ENCODE results near the gene PGAP2. TPM values are rescaled to one million over a fixed set of nuclear protein-coding genes. Genes with fewer than 3 reads are reported as not detected.

Gene PGAP2
- total and polyA plus RNA-seq, 2 of the 13 experiments (the other 11 are each of a cell fraction or from before 2014, with no cell fraction given) = 21.5 to 47.8 TPM

DNA sequence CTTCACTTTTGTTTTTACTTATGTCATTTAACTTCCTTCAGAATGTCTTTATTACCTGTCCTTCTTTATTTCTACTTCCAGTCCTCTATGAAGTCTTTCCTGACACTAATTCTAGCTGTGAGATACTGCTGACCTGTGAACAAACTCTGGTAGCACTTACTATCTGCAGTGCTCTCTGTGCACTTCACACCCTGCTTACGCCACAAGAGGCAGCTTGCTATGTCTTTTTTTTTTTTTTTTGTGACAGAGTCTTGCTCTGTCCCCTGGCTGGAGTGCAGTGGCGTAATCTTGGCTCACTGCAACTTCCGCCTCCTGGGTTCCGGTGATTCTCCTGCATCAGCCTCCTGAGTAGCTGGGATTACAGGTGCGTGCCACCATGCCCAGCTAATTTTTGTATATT lies 57.8 kb downstream of the PGAP2 start (continued):
- TF ChIP-seq, protein P1, sequence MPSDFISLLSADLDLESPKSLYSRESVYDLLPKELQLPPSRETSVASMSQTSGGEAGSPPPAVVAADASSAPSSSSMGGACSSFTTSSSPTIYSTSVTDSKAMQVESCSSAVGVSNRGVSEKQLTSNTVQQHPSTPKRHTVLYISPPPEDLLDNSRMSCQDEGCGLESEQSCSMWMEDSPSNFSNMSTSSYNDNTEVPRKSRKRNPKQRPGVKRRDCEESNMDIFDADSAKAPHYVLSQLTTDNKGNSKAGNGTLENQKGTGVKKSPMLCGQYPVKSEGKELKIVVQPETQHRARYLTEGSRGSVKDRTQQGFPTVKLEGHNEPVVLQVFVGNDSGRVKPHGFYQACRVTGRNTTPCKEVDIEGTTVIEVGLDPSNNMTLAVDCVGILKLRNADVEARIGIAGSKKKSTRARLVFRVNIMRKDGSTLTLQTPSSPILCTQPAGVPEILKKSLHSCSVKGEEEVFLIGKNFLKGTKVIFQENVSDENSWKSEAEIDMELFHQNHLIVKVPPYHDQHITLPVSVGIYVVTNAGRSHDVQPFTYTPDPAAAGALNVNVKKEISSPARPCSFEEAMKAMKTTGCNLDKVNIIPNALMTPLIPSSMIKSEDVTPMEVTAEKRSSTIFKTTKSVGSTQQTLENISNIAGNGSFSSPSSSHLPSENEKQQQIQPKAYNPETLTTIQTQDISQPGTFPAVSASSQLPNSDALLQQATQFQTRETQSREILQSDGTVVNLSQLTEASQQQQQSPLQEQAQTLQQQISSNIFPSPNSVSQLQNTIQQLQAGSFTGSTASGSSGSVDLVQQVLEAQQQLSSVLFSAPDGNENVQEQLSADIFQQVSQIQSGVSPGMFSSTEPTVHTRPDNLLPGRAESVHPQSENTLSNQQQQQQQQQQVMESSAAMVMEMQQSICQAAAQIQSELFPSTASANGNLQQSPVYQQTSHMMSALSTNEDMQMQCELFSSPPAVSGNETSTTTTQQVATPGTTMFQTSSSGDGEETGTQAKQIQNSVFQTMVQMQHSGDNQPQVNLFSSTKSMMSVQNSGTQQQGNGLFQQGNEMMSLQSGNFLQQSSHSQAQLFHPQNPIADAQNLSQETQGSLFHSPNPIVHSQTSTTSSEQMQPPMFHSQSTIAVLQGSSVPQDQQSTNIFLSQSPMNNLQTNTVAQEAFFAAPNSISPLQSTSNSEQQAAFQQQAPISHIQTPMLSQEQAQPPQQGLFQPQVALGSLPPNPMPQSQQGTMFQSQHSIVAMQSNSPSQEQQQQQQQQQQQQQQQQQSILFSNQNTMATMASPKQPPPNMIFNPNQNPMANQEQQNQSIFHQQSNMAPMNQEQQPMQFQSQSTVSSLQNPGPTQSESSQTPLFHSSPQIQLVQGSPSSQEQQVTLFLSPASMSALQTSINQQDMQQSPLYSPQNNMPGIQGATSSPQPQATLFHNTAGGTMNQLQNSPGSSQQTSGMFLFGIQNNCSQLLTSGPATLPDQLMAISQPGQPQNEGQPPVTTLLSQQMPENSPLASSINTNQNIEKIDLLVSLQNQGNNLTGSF (CRISPR knock-in tag; IDR thresholded peaks at IDR 0.05) = no peak
- TF ChIP-seq ZNF205 (CRISPR knock-in tag; IDR thresholded peaks at IDR 0.05) (no peak), SOX13 (IDR thresholded peaks at IDR 0.05) (0 out of 2 replicates have a peak, but pooled peaks have one; percentile 19), SOX13 (CRISPR knock-in tag; conservative IDR thresholded peaks at IDR 0.05 in 1 of 2, IDR thresholded peaks at IDR 0.05 in 1 of 2) (peak in 1 of 2 experiments; percentile 45; a peak in 1 of 4 replicates), ZHX1 (CRISPR knock-in tag; IDR thresholded peaks at IDR 0.05; ENCODE audit: low read depth) (no peak), ZNF343 (CRISPR knock-in tag; IDR thresholded peaks at IDR 0.05) (no peak), RFX5 (IDR thresholded peaks at IDR 0.05; ENCODE audit: low read depth, low read length) (no peak), ASH2L (IDR thresholded peaks at IDR 0.05; ENCODE audit: insufficient read length, low read depth, low read length) (no peak), KDM3A (CRISPR knock-in tag; IDR thresholded peaks at IDR 0.05; ENCODE audit: low read depth) (no peak), ZNF160 (CRISPR knock-in tag; IDR thresholded peaks at IDR 0.05) (no peak), MBD4 (IDR thresholded peaks at IDR 0.05; ENCODE audit: borderline replicate concordance, low read length) (no peak), EHMT2 (IDR thresholded peaks at IDR 0.05; ENCODE audit: borderline replicate concordance, low read depth, low read length) (no peak), REXO4 (CRISPR knock-in tag; IDR thresholded peaks at IDR 0.05; ENCODE audit: borderline replicate concordance) (no peak), ADNP (CRISPR knock-in tag; IDR thresholded peaks at IDR 0.05) (no peak), EEA1 (CRISPR knock-in tag; IDR thresholded peaks at IDR 0.05; ENCODE audit: borderline replicate concordance) (no peak), ZNF567 (CRISPR knock-in tag; IDR thresholded peaks at IDR 0.05; ENCODE audit: borderline replicate concordance) (no peak), ZNF143 (CRISPR knock-in tag; IDR thresholded peaks at IDR 0.05) (no peak), ZNF317 (CRISPR knock-in tag; IDR thresholded peaks at IDR 0.05) (no peak)
- TF ChIP-seq, protein P2, sequence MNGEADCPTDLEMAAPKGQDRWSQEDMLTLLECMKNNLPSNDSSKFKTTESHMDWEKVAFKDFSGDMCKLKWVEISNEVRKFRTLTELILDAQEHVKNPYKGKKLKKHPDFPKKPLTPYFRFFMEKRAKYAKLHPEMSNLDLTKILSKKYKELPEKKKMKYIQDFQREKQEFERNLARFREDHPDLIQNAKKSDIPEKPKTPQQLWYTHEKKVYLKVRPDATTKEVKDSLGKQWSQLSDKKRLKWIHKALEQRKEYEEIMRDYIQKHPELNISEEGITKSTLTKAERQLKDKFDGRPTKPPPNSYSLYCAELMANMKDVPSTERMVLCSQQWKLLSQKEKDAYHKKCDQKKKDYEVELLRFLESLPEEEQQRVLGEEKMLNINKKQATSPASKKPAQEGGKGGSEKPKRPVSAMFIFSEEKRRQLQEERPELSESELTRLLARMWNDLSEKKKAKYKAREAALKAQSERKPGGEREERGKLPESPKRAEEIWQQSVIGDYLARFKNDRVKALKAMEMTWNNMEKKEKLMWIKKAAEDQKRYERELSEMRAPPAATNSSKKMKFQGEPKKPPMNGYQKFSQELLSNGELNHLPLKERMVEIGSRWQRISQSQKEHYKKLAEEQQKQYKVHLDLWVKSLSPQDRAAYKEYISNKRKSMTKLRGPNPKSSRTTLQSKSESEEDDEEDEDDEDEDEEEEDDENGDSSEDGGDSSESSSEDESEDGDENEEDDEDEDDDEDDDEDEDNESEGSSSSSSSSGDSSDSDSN (CRISPR knock-in tag; IDR thresholded peaks at IDR 0.05) = peak; percentile 28; the same call in 1 of the 2 replicates
- TF ChIP-seq, protein P3, sequence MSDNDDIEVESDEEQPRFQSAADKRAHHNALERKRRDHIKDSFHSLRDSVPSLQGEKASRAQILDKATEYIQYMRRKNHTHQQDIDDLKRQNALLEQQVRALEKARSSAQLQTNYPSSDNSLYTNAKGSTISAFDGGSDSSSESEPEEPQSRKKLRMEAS (IDR thresholded peaks at IDR 0.05) = 0 out of 2 replicates have a peak, but pooled peaks have one; percentile 21

Data from HepG2 (cell line).